GM12865 (cell line): ENCODE results near the gene PLEKHG1.

Experiments used
- DNase-seq: peaks from one replicate; pipeline ENCODE4 v3.0.0; 2010; ENCODE audit warnings: low read depth
- H3K4me3 ChIP-seq: 2 replicates; pipeline ENCODE4 v1.5.1; 2011; ENCODE audit warnings: mild to moderate bottlenecking, low read depth, low read length, control low read depth
- TF ChIP-seq, protein P1 (sequence below): IDR thresholded peaks from 2 replicates; pipeline ENCODE4 v1.5.1; 2011; ENCODE audit warnings: low read length, control low read depth, low read depth, inconsistent platforms; ENCODE audit not compliant: insufficient read depth; ENCODE audit errors: missing control alignments

PLEKHG1 gene

DNA sequence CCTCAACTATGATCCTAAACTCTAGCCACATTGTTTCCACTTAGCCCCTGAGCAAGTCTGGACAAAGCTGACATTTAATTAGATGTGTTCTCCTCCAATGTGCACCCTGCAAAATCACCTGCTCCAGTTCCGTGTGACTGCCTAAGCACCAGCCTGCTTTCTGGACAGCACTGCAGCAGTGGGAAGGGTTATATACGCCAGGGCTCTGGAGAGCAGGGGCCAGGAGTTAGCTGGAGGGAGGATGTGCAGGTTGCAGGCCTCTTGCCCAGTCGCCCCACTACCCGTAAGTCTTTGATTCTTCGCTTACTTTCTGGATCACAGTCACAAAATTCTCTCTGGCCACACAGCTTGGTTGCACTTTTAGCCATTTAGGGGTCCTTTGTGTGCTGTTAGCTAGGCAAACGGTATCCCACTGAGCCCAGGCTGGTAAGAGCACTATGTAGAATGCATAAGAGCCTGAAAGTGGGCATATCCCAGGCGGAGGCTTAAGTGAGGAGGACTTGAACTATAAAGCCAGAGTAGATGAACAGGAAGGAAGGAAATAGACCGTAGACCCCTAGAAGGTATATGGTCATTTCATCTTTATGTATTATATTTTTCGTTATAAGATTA lies 10.7 kb upstream of the PLEKHG1 start:
- DNase-seq: no peak
- H3K4me3 ChIP-seq: no peak overlapping the region
- TF ChIP-seq, protein P1, sequence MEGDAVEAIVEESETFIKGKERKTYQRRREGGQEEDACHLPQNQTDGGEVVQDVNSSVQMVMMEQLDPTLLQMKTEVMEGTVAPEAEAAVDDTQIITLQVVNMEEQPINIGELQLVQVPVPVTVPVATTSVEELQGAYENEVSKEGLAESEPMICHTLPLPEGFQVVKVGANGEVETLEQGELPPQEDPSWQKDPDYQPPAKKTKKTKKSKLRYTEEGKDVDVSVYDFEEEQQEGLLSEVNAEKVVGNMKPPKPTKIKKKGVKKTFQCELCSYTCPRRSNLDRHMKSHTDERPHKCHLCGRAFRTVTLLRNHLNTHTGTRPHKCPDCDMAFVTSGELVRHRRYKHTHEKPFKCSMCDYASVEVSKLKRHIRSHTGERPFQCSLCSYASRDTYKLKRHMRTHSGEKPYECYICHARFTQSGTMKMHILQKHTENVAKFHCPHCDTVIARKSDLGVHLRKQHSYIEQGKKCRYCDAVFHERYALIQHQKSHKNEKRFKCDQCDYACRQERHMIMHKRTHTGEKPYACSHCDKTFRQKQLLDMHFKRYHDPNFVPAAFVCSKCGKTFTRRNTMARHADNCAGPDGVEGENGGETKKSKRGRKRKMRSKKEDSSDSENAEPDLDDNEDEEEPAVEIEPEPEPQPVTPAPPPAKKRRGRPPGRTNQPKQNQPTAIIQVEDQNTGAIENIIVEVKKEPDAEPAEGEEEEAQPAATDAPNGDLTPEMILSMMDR: no peak

DNA sequence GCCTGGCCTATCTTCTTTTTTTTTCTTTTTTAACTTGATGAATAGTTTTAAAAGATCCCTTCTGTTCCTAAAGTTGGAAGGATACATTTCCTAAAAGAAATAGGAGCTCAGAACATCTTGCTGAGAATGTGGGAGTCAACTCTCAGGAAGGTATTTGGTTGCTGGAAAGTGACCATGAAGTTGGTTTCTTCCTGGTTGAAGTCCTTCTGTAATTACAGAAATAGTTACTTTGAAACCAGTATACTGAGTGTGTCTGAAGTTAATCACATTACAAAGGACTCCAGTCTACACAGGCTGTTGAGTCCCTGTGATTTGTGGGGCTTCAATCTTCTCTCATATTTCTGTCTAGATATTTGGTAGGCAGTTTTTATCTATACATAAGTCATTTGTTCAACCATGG lies 9.8 kb upstream of the PLEKHG1 start:
- TF ChIP-seq, protein P1: no peak
- DNase-seq: no peak
- H3K4me3 ChIP-seq: no peak overlapping the region

DNA sequence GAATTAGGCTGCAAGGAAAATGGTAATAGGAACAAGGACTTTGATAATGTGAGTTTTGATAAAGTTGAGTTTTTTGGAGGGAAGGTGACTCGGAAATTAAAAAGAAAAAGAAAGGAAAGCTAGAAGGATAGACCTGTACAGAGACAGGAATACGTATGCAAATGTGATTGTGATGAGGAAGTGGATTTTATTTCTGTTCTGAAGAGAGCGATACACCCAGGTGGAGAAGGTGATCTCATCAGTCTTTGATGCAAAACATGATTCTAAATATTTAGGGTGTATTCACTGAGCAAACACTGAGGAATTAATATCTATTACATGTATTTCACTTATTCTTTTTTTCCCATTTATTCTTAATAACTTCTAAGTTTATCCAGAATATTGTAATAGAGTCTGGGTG lies 9.2 kb upstream of the PLEKHG1 start:
- no peak for DNase-seq
- TF ChIP-seq, protein P1: no peak
- H3K4me3 ChIP-seq: no peak overlapping the region

DNA sequence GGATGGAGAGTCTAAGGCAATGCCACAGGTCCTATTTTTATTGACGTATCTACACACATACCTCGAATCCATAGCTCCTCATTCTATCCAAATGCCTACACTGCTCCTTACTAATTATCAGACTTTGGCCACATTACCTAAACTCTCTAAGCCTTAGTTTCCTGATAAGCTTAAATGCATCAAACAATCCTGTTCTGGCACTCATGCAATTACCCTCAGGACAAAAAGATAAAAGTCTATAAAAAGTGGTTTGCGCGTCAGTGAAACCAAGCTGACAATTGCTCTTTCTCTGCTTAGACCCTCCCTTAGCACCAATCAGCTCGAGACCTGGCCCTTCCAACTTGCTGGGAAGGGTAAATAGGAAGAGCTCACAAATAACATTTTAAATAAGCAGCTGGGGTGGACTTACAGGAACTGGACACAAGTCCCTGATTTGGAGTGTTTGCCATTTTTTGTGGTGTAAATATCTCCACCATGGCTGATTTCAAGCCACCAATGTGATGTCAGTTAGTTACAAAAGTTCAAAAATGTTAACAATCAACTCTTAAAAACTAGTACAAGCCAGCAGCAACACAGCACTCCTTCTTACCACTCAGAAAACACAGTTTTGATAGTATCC lies 7.2 kb upstream of the PLEKHG1 start:
- H3K4me3 ChIP-seq: no peak overlapping the region
- no peak for DNase-seq
- TF ChIP-seq, protein P1: no peak

DNA sequence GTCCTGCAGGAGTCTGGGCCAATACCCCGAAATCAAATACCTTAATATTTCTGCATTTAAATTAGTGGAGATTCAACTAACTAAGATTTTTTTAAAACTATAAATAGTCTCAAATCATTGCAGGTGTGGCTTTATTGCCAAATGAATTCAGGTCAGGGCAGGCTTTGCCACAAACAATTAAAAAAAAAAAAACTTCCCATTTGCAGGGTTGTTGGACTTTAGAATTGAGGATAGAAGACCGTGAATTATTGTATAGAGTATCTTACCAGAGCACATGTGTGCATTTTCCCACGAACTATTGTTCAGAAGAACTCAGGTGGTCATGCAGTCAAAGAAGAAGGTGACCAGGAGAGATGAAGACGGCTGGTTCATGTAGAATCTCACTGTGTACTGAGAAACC lies 6.6 kb upstream of the PLEKHG1 start:
- TF ChIP-seq, protein P1: no peak
- H3K4me3 ChIP-seq: no peak overlapping the region
- no peak for DNase-seq

DNA sequence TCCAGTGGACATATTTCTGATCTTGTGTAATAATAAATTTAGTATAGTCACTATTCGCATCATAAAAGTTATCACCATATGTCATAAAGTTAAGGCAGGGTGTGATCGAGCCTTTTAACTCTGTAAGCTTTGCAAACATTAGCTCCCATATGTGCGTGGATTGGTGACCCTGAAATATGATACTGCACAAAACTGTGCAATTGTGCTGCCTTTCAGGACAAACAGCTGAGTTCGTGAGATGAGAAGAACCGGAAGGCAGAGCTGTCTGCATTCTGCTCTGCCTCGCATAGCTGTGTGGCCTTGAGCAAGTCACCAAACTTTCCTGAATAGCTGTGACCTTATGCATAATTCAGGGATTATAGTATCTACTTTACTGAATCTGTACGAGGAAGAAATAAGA lies 3.2 kb upstream of the PLEKHG1 start:
- no peak for DNase-seq
- TF ChIP-seq, protein P1: no peak
- H3K4me3 ChIP-seq: no peak overlapping the region

DNA sequence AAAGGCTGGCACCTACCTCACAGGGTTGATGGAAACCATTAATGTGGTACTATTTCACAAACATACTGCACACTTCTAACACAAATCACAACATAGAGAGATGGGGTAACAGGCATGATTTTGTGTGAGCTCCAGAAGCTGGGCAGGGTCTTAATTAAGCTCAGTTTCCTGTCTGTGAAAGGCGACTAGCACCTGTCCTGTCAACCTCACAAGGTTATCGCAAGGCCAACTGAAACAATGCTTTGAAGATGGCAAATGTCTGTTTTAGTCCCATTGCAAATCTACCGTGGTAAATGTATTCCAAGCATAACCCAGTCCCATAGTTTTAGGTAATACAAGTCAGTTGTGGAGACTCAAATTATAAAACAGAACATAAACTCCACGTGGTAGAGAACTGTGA lies 1.3 kb upstream of the PLEKHG1 start:
- DNase-seq: no peak
- TF ChIP-seq, protein P1: no peak
- no peak overlapping the region for H3K4me3 ChIP-seq
